Tibial nerve (tissue), 3 donors: Measurements from ENCODE around the gene C1orf198.

Experiments
- CTCF ChIP-seq, 5 experiments: fragments of 200-600 bp in 3 of 5; fragments of 450-650 bp in 2 of 5; sonication (generic) in 3 of 5; IDR thresholded peaks; one replicate each; pipeline ENCODE4 v1.5.1; 2016 to 2019; ENCODE audit warnings: antibody characterized with exemption in 5 of 5, mild to moderate bottlenecking in 3 of 5, moderate library complexity in 2 of 5
- POLR2A ChIP-seq, 2 donors: fragments of 450-650 bp; IDR thresholded peaks; one replicate each; pipeline ENCODE4 v1.6.1; 2017; ENCODE audit warnings: antibody characterized with exemption in 2 of 2, mild to moderate bottlenecking in 2 of 2, moderate library complexity in 2 of 2

GRCh38 chr1:230884646-230885045 is 16.3 kb upstream of the C1orf198 start:
- TF ChIP-seq CTCF (IDR thresholded peaks at IDR 0.05) (no peak), POLR2A (IDR thresholded peaks at IDR 0.05) (no peak)
